ENCODE data around the gene EIF2AK3.
"Not testable (repeated sequence)": the region's sequence is repeated elsewhere in the genome, so short reads cannot be mapped to it uniquely, and the experiment has no call there.

The EIF2AK3 gene

DNA sequence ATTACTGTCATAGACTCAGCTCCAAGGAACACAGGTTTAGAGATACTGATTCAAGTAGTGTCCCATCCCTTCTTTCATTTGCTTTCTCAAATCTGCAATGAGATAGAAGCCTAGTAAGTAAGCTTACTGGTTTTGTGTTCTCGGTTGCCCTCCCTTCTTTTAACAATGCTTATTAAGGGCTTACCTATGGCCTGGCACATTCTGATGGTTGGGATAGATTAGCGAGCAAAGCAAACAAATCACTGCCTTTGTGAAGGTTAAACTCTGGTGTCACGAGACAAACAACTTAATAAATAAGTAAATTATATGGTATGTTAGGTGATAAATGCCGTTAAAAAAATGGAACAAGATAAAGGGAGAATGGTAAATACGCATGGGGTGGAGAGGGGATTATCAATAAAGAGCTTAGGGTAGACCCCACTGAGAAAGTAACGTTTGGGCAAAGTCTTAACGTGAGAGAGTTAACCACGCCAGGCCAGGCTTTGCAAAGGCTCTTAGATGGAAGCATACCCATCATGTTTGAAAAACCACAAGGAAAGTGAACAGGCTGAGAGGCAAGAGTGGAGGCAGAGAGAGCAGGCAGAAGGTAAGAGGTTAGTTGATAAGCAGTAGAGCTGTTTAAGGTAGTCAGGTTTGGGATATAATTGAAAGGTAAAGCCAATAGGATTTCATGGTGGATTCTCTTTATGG lies 31.0 kb downstream of the EIF2AK3 start:
- no peak for DNase-seq

DNA sequence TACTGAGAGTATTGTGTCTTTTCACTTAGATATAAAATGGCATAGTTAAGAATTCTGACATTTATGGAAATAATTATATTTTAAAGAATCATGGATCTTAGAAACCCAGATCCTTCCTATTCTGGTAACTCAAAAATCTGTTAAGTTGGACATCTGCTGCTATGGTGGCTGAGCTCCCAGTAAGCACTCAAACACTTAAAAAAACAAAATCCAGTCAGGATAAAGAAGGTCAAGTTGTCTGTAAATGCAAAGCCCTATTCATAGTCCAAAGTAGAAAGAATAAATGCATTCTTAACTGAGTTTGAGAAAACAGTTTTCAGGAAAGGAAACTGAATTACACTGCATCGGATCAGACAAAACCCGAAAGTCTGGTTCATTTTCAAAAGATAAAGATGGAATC lies 35.6 kb downstream of the EIF2AK3 start:
- DNase-seq, result no peak

DNA sequence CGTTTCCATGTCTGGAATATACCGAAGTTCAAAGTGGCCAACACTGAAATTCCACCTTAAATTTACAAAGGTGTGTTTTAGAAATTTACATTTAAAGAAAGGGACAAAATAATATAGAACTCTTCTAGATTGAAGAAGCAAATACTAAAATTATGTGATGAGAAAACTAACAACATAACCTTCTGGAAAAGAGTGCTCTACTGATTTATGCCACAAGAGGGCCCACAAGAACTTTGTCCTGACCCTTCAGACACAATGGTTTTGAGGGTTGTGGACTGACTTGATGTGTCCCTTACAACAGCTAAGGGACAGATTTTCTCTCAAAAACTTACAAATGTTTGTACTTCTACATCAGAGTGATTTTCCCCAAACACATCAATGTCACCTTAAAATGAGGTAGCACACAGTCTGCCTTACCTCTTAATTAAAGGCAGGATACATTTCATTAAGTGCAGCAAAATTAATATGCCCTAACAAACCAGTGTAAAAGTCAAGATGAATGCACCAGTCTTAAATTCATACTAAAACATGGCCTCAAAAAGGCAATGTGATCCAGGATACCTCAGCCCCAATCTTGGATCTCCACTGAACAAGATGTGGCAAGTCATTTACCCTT lies 36.2 kb downstream of the EIF2AK3 start:
- DNase-seq, result peak in 4 of 14 donors; percentile 2 to 37 (median 14)

DNA sequence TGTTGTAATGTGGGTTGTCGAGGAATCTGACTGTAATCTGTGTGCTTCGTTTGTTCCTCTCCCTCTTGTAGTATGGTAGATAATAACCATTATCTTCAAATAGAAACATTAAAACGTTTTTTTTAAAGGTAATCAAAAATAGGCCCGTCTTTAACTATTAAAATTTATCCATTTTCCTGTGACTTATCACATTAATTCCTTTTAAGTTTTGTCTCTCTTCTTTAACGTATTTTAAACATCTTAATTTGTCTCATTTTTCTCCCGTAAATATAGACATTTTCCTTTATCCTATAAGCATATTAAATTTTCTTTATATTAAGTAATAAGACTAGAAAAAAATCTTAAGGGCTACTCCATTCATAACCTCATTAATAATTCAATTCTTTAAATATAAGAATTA lies 41.3 kb downstream of the EIF2AK3 start:
- DNase-seq, result no peak

DNA sequence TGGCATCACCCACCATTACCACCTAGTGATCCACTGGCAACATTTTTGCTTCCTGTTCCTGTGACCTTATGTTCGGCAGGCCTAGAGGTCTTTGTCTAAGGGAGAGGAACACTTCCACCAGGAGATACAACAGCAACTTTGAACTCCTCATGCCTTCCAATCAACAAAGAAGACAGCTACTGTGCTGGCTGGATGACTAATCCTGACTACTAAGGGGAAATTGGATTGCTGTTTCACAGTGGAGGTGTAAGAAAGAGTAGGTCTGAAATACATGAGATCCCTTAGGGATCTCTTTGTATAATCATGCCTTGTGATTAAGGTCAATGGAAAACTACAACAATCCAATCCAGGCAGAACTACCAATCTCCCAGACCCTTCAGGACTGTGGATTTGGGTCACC lies 45.2 kb downstream of the EIF2AK3 start:
- no peak for DNase-seq

DNA sequence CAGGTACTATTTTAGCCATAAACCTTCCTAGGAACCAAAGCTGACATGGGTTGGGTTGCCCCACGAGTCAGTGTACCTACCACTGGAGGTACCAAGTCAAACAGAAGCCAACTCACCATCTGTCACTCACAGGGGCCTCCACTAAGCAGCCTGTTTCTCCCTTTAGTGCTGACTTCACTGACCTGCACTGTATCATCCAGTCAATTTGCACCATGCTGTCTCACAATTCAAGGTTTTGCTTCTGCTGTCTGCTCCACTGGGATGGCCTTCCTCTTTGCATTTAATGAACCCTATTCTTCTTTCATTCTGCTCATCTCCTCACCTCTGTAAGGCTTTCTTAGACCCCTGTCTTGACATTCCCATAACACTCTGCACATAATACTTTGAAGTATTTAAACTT lies 47.2 kb downstream of the EIF2AK3 start:
- DNase-seq, result no peak

DNA sequence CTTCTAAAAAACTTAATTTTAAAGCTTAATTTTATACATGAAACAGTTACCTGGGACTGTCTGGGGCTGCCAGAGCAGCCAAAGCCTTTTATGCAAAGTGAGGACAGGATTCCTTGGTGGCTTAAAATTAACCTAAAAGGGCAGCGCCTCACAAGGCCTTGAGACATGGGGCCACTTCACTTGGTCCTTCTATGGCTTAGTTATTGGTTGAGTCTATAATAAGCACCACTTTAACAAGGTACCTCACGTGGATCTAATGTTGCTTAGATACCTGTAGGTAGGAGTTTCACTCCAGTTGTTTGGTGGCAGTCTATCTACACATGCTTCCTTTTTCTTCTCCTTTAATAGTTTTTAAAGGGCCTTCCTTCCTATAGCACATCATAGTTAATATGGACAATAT lies 51.6 kb downstream of the EIF2AK3 start:
- DNase-seq, result no peak

DNA sequence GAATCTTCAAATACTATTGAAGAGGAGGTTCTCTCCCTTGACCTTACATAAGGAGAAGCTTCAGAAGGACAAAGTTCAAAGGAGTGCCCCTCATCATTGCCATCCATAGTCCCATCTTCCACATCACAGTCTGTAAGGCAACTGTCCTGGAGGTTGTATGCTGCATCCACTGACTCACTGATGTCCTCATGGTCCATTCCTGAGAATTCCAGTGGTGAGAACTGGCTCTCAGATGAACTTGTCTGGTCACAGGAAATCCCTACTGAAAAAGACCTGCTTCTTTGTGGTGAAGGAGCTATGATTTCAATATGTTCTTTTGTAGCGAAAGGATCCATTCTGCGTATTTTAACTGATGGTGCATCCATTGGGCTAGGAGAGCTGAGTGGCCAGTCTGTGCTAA lies 52.2 kb downstream of the EIF2AK3 start:
- DNase-seq, result no peak

DNA sequence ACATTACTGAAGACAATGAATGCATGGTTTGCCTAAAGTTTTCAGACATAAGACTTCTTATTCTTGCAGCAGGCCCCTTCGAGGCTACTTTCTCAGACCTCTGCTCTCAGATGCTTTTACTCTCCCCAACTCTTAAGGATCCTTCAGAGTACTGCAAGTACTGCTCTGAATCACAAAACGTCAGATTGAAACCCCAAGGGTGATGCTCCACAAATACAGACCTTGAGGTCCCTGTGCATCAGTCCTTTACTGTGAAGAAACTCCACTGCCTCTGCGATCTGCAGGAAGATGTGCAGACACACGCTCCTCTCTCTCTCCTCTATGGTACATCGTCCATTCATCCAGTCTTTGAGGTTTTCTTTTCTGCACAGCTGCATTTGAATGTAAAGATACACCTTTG lies 52.8 kb downstream of the EIF2AK3 start:
- no peak for DNase-seq

DNA sequence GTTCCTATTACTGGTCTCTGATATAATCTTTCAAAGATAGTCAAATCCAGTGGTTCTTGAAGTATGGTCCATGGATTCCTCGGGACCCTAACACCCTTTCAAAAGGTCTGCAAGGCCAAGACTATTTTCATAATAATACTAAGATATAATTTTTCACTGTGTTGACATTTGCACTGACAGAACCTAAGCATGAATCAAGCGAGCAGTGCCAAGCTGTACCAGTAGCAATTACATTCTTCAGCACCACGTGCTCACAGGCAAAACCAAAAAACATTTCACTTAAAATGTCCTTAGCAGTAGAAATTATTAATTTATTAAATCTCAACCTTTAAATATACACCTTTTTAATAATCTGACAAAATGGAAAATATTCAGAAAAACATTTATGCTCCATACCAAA lies 59.1 kb downstream of the EIF2AK3 start:
- no peak for DNase-seq

DNA sequence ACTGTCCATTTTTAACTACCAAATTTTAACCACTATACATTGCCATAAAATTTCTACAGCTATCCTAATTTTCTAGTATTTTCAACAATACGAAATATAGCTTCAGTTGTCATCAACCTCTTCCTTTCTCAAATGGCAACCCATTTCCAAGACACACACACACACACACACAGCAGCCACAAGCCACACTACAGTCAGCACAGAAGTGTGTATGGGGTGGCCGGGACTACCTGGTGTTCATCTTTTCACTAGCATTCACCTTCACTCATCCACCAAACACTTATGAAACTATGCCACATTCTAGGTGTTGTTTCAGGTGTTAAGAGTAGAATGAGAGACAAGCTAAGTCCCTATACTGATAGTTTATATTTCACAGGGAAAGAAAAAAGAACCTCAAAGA lies 62.9 kb downstream of the EIF2AK3 start:
- DNase-seq, result no peak

DNA sequence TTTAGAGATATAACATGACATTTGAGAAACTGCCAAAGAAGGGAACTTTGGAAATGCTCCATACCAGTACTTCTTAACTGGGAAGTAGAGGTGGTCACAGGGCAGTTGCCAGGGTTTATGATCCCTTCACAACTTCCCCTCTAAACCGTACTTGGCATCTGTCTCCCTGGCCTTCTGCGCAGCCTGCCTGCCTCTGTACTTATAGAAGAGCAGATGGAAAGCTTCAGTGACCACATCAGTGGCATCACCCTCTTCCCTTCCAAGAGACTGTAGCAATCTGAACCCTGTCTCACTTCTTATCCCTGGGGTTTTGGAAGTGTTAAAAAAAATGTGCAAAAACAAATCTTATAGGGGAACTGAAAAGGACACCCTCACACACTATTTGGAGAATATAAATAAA lies 64.1 kb downstream of the EIF2AK3 start:
- DNase-seq, result no peak

DNA sequence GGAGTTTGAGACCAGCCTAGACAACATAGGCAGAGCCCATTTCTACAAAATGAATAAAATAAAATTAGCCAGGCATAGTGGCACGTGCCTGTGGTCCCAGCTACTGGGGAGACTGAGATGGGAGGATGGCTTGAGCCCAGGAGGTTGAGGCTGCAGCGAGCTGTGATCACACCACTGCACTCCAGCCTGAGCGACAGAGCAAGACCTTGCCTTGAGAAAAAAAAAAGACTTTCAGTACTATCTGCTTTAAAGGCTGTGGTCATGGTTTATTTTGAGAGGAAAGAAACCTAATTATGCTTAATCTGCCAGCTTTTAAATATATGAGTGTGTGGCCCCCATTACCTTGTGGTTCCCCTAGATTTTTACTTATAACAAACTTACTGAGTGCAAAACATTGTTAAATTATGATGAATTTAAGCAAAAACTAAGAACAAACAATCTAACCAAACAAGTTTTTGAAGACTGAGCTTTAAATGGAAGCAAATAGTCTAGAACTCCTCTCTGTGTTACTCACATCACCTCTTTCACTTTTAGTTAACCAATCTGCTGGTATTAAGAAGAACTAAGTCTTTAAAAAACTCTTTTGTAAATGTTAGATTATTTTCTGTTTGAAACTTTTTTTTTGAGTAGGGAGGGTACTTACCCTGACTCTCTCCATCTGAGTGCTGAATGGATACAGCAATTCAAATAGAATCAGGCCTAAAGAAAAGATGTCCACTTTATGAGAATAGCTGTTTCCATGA lies 65.4 kb downstream of the EIF2AK3 start:
- DNase-seq, result no peak

DNA sequence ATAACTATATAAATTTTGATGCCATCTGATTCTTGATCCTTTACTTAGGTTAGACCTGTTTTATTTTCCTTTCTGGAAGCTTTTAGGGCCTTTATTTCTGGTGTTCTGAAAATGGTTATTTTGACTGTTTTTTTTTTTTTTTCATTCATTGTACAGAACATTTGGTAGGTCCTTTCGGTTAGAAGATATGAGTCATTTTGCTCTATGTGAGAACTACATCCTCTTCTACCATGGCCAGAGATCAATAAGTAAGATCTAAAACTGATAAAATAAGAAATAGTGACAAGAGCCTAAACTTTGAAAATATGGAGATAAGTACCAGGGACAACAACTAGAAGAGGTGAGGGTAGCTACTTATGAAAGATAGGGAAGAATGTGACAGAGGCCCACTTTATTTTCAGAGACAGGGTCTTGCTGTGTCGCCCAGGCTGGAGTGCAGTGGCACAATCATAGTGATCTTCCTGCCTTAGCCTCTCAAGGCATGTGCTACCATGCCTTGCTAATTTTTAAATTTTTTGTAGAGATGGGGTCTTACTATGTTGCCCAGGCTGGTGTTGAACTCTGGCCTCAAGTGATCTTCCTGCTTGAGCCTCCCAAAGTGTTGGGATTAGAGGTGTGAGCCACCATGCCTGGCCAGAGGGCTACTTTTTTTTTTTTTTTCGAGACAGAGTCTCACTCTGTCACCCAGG lies 66.5 kb downstream of the EIF2AK3 start:
- DNase-seq, result no peak

DNA sequence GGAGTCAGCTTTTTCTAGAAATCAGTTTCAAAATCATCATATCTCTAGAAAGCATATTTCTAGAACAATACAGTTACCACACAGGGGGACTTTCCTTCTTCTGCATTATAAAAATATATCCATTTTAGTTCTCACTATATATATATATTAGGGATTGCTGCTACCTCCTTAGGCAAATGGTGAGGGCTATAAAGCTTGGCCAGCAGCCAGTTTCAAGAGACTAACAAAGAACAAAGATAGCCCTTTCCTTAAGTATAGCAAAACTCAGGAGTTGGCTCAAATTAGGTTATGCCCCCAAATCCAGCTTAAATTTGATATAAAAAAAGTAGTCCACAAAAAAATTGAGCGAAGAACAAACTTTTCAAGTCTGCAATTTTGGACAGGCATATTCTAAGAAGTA lies 70.0 kb downstream of the EIF2AK3 start:
- no peak for DNase-seq

DNA sequence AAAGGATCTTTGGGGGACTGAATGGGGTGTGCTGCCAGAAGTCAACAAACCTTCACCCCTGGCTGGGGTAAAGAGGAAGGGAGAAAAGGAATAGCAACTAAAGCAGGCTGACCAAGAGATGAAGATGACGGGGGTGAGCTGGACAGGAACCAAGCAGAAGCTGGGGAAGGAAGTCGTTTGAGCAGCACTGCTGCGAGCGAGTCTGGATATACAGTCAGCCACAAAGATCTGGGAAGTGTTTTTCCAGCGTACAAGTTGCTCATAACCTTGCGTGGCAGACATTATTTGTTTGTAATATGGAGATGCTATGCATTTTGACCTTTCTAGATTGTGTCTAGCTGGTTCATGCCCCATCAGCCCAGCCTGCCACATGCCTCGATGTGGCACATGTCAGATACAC lies 71.2 kb downstream of the EIF2AK3 start:
- DNase-seq, result no peak

DNA sequence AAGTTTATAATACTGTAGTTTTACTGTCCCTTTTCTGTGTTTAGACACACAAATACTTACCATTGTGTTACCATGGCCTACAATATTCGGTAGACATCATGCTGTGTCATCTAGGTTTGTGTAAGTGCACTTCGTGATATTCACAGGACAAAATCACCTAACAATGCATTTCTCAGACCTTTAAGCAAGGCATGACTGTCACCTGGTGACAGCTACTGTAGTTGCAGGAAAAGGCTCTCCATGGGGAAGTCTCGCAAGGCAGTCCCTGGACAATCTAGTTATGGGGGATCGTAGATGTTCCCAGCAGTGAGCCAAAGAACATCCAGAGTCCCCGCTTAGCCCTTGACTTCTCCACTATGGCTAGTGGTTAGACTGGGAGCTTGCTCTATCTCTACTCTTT lies 73.1 kb downstream of the EIF2AK3 start:
- DNase-seq, result no peak

DNA sequence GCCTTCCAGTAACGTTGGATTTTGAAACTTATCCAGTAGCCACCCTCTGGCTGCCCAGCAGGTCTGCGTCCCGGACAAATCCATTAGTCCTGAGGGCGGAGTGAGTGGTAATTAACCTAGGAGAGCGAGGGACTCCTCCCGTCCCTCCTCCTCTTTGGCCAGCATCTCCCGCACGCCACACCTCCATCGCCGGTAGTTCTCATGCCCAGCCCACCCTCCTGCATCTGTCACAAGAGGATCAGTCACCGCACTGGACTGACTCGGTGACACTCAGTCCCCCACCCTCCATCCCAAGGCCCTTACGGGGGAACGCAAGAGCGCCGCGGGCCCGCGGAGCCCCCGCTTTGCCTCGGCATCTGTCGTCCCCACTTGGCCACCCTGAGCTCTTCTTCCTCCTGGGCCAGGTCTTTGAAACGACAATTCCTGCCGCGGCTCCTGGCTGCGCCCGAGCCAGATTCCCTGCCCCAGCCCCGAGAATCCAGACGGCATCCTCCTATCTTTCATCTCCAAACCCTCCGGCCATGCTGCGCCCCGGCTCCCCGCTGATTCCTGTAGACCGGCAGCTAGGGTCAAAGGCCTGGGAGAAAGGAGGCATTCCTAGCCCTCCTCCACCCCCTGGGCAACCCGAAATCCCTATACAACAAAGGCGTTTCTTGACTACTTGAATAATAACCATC lies 77.5 kb downstream of the EIF2AK3 start:
- DNase-seq, result no peak

DNA sequence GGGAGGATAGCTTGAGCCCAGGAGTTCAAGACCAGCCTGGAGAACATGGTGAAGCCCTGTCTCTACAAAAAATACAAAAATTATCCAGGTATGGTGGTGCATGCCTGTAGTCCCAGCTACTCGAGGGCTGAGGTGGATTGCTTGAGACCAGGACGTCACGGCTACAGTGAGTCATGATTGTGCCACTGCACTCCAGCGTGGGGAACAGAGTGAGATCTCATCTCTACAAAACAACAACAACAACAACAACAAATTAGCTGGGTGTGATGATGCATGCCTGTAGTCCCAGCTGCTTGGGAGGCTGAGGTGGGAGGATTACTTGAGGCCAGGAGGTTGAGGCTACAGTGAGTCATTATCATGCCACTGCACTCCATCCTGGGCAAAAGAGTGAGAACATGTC lies 81.0 kb downstream of the EIF2AK3 start:
- DNase-seq, result not testable (repeated sequence)

DNA sequence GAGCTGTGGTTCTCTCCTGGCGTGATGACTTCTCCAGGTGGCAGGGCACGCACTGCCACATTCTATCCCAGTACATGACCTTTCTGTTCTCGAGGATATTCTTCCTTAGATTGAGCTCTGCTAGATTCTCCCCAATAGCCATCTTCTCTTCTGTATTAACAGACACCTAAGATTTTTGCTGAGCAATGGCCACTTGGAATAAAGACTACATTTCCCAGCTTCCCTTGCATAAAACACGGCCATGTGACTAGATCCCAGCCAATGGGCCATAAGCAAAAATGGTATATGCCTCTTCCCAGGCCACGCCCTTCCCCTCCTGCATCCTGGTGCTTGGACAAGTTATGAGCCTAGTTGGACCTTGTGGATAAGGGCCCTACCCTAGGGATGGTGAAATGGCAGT lies 82.1 kb downstream of the EIF2AK3 start:
- DNase-seq, result no peak

DNA sequence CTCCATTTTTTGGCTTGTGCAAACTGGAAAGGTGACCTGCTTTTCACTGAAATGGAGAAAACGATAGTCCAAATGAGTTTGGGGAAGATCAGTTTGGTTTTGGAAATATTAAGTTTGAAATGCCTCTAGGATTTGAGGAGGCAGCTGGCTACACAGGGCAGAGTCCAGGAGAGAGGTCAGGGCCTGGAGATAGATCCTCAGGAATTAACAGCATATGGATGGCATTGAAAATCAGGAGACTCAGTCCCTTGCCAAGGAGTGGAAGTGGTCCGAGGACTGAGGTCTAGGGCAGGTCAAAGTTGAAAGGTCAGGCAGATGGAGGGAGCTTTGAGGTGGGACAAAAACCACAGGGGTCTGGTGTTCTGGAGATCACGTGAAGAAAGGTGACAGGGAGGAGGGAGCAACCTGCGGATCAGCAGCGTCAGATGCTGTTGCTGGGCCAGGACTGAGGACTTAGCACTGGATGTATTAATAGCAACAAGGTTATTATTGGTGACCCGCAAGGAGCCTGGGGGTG lies 83.7 kb downstream of the EIF2AK3 start:
- DNase-seq, result no peak

DNA sequence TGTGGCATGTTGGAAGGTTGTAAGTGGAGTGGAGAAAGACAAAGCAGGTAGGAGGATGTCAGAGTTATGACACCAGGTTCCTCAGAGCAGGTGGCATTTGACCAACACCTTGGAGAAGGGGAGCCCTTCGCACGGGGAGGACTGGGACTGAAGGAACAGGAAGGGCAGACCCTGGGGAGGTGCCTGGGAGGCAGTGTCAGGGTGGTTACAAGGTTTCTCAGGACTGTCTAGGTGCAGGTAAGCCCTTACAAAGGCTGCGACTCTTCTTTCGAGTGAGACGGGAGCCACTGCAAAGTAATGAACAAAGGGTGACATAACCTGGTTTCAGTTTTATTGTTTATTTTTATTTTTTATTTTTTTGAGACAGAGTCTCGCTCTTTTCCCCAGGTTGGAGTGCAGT lies 84.6 kb downstream of the EIF2AK3 start:
- no peak for DNase-seq

DNA sequence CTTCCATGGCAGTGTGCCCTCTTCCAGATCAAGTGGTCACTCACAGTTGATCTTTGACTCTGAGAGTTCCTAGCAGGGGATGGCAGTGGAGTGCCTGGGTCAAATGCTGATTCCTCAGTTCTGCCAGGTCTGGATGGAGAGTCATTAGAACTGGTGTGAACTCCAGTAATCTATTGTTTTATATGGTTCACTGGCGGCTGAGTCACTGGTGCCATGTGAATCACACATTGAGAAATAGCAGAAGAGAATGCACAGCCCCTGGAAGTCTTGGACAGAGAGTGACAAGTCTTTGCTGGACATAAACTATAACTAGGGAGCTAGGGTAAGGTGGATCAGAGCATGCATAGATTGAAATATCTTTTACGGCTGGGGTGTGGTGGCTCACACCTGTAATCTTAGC lies 86.9 kb downstream of the EIF2AK3 start:
- DNase-seq, result no peak
